HG03354 (cell line): Measurements from ENCODE around the gene YAF2.
"Not testable (repeated sequence)": the region's sequence is repeated elsewhere in the genome, so short reads cannot be mapped to it uniquely, and the experiment has no call there.

Experiments used
- ATAC-seq: cut with Tn5 transposase; IDR thresholded peaks from one replicate; pipeline ENCODE4 v1.9.1; 2021; ENCODE audit warnings: mild to moderate bottlenecking; ENCODE audit not compliant: unreplicated experiment, poor library complexity, severe bottlenecking

Gene YAF2

GRCh38 chr12:42255866-42256261 is 17.8 kb upstream of the YAF2 start:
- peak; percentile 59 for ATAC-seq

GRCh38 chr12:42255221-42255865 is 17.3 kb upstream of the YAF2 start:
- ATAC-seq, result no peak

GRCh38 chr12:42252645-42253044 is 14.6 kb upstream of the YAF2 start:
- ATAC-seq, result not testable (repeated sequence)

- not testable (repeated sequence) for ATAC-seq
These were observed 11.0 kb upstream of the YAF2 start for GRCh38 chr12:42249033-42249432.

- no peak for ATAC-seq
These were observed 2.2 kb upstream of the YAF2 start for GRCh38 chr12:42240131-42240750.

GRCh38 chr12:42237853-42238239 is 202 bp downstream of the YAF2 start:
- ATAC-seq, result peak; percentile 36

GRCh38 chr12:42237052-42237852 is 796 bp downstream of the YAF2 start:
- ATAC-seq, result peak; percentile 86

- ATAC-seq, result no peak
These were observed 2.0 kb downstream of the YAF2 start for GRCh38 chr12:42236017-42236416.

GRCh38 chr12:42235426-42235825 is 2.6 kb downstream of the YAF2 start:
- no peak for ATAC-seq

- no peak for ATAC-seq
These were observed 3.1 kb downstream of the YAF2 start for GRCh38 chr12:42234970-42235369.

- not testable (repeated sequence) for ATAC-seq
These were observed 10.5 kb downstream of the YAF2 start for GRCh38 chr12:42227525-42227924.

- ATAC-seq, result not testable (repeated sequence)
These were observed 13.5 kb downstream of the YAF2 start for GRCh38 chr12:42224501-42224900.

- no peak for ATAC-seq
These were observed 15.3 kb downstream of the YAF2 start for GRCh38 chr12:42222724-42223123.

GRCh38 chr12:42221726-42222125 is 16.3 kb downstream of the YAF2 start:
- ATAC-seq, result no peak

- ATAC-seq, result no peak
These were observed 20.4 kb downstream of the YAF2 start for GRCh38 chr12:42217656-42218055.

GRCh38 chr12:42216737-42217136 is 21.3 kb downstream of the YAF2 start:
- ATAC-seq, result no peak

- not testable (repeated sequence) for ATAC-seq
These were observed 22.3 kb downstream of the YAF2 start for GRCh38 chr12:42215759-42216158.

- ATAC-seq, result no peak
These were observed 24.1 kb downstream of the YAF2 start for GRCh38 chr12:42213954-42214426.

GRCh38 chr12:42213023-42213422 is 25.0 kb downstream of the YAF2 start:
- ATAC-seq, result no peak

- no peak for ATAC-seq
These were observed 29.5 kb downstream of the YAF2 start for GRCh38 chr12:42208574-42208973.

GRCh38 chr12:42204819-42205218 is 33.2 kb downstream of the YAF2 start:
- no peak for ATAC-seq
